Suppressor macrophage treated with lipopolysaccharide for 4 hours (primary cell): ENCODE results near the gene FRRS1L.

Experiments
- DNase-seq: peaks from one replicate; pipeline ENCODE4 v3.0.0-alpha.2; 2020

The FRRS1L gene, protein sequence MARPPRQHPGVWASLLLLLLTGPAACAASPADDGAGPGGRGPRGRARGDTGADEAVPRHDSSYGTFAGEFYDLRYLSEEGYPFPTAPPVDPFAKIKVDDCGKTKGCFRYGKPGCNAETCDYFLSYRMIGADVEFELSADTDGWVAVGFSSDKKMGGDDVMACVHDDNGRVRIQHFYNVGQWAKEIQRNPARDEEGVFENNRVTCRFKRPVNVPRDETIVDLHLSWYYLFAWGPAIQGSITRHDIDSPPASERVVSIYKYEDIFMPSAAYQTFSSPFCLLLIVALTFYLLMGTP

GRCh38 chr9:109166771-109167601, at the start of gene FRRS1L:
Gene FRRS1L (minus strand): TSS chr9:109167249. CDS start chr9:109167138, 111 bp downstream.
- DNase-seq, result no peak

GRCh38 chr9:109214414-109214813, 47.4 kb upstream of the FRRS1L start:
- no peak for DNase-seq

DNA sequence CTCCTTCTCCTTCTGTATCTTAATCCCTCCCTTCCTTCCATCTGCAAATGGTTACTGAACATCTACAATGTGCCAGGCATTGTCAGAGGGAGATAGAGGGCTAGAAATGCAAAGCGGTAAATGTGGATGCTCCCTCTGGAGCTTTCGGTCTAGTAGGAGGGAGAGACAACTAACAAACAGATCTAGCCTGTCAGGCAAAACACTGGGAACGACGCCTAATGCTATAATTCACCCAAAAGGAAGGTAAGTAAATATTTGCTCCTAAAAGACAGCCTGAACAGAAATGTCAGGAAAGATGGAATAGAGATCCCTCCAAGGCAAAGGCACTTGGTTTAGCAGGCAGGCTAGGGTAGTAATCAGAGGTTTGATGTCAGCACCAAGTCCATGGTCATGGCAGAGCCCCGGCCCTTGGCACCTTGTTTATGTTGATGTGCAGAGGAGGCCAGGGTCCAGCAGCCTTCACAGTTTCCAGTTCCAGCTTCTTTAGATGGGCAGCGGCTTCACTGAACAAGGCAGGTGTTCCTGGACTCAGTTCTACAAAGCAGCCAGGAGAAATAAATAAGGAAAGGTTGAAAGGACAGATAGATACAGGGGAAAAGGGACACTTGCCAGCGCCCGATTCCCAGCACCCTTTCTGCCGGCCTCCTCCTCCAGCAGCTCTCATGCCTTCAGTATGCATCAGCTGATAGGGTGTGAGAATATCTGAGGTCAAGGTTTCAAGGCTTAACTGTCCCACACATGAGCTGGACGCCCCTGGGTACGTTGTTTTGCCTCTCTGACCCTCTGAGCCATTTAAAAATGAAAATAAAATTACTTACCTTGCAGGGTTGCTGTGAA, 46.5 kb upstream of the FRRS1L start:
- DNase-seq, result no peak

DNA sequence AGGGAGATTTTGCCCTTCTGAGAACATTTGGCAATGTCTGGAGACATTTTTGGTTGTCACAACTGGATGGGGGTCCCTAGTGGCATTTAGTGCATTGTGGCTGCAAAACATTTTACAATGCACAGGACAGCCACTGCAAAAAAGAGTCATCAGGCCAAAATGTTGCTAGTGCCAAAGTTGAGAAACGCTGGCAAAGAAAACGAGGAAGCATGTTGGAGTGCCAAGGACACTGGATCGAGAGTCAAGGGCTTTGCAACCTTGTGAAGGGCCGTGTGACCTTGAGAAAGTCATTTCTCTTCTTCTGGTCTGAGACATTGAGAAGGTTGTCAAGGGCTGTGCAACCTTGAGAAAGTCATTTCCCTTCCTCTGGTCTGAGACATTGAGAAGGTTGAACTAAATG, 45.7 kb upstream of the FRRS1L start:
- no peak for DNase-seq

DNA sequence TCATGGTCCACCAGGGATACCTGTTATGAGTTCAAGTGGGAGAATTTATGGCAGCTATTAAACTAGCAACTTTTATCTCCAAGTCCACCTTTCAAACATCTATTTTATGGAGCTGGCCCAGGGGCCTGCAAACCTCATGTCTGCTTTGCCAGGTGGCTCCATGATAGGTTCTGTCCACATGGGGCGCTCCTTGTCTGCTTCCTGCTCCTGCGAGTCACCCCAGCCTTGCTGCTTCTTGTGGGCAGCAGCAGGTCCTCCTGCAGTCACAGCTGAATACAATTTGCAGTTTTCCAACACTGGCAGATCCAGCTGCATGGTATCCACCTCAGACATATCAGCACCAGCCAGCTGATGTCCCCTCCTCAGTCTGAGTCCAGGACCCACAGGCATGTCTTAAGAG, 39.6 kb upstream of the FRRS1L start:
- DNase-seq, result no peak

GRCh38 chr9:109205526-109205925, 38.5 kb upstream of the FRRS1L start:
- DNase-seq, result no peak

DNA sequence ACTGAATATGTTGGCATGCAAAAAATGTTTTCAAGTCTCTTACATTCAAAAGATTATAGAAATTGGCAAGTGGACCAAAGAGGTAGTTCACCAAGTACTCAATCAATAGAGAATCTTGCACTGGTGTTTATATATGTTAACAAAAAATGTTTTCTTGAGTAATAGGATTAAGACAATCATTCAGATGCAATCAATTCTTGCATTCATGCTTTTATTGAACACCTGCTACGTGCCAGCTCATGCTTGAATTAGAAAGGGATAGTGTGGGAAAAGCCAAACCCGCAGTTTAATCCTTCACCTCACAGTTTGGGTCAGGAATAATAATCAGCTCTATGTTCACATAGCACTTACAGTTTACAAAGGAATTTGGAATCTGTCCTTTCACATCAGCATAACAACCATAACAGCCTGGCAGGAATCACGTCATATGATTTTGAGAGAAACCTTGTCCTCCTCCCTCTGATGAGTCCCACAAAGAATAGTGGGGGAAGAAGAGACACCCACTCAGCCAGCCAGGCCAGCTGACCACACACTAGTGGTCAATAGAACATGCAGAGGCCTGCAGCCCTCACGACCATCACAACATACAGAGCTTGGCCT, 36.8 kb upstream of the FRRS1L start:
- no peak for DNase-seq

DNA sequence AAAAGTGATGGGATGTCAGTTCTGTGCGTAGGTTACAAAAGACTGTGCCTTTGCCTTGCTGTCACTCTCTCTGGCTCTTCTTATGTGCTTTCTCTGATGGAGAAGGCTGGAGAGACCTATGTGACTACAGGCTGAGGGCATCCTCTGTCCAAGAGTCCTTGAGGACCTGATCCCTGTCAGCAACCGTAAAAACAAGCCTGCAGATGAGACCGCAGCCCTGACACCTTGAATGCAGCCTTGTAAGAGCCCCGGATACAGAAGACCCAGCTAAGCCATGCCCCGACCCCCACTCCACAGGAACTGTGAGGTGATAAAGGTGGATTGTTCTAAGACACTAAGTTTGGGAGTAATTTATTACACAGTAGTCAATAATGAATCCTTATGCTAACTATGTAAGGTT, 32.6 kb upstream of the FRRS1L start:
- DNase-seq, result no peak

GRCh38 chr9:109198736-109199382, 31.8 kb upstream of the FRRS1L start:
- no peak for DNase-seq

DNA sequence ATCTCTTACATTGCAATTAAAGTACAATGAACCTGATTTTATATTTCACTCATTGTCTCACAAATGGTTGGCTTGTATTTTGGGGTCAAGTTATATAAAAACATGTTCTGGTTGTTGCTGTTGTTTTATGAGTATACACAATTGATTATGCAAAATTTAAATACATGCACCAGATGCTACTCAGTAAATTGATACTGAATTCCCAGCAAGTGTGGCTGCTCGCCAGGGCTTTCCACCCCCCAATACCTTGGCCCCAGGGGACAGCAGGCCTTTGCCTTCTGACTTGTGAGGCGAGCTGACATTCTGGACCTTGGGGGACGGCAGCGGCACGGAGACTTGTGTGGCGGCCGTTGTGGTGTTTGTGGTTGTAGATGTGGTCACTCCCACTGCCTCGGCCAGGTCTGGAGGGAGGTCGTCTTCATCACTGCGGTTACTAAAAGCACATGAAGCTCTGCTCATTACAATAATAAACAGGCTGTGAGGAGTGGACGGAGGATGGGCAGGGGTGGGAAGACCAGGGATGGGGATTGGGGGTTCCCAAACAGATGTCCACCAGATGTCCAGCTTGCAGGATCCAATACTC, 27.0 kb upstream of the FRRS1L start:
- no peak for DNase-seq

GRCh38 chr9:109192732-109193361, 25.8 kb upstream of the FRRS1L start:
- no peak for DNase-seq

DNA sequence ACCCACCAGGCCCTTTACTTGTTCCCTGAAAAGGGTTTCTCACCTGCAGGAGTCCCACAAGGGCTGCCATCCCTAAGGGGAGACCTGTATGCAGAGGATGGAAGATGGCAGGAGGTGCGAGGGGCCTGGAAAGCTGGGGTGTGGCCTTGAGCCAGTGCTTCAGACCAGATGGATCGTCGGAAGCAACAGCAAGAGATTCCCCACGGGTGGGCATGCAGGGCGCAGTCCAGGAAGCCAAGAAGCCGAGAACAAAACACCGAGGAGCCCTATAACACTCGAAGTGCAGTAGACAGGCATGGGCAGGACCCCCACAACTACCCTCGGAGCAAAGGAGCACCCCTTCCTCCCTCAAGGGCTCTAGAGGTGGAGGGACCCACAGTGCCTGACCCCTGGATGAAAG, 24.7 kb upstream of the FRRS1L start:
- DNase-seq, result no peak

DNA sequence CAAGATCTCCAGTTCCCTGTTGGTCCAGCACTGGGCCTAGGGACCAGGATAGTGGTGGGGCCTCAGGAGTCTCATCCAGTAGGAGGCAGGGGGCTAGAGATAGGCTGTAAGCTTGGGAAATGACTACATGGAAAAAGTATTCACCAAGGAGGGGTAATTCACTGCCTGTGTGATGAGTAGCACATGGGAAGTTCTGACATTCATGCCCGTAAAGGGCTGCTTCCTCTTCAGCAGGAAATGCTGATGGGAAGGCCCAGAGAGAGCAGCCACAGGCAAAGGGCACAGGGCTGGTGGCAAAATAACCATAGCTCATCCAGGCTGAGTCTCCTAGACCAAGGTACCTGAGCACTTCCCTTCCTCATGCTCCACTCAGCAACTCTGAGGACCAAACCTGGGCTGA, 23.1 kb upstream of the FRRS1L start:
- no peak for DNase-seq

GRCh38 chr9:109186857-109187520, 19.9 kb upstream of the FRRS1L start:
- no peak for DNase-seq

DNA sequence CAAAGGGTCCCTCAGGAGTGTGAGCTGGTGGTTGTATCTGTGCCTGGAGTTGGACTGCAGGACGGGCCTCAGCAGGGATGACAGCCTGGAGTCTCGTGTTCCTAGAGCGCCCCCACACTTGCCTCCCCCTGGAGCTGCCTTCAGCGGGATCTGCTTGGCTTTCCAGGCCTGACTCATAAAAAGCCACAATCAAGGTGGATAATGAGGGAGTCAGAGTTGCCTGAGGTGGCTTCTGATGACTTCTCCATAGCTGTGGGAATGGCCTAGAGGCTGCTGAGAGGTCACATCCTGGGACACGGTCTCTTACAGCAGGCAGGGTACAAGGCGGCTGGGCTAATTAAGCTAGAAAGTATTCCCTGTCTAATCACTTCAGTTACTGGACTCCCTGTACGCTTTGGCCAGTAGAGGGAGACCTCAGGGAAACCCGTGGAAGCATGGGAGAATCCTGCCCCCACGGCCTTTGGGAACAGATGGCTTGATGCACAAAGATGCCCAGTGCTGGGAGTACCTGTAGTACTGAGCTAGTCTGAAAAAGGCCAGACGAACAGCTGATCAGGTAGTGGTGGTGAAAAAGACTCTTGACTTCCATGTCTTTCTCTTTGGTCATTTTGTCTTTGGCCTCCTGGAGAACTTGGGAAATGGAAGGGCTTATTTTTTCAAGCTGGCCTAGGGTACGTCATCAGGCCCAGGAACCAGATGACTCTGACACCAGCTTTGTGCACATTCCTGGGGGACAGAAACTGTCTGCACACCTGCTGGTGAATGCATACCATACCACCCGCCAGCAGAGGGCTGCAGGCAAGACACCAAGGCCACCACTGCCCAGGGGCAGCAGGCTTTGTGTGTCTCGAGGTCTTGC, 16.1 kb upstream of the FRRS1L start:
- peak; percentile 10 for DNase-seq

- DNase-seq, result no peak
Measured at GRCh38 chr9:109182550-109182939, 15.5 kb upstream of the FRRS1L start.

DNA sequence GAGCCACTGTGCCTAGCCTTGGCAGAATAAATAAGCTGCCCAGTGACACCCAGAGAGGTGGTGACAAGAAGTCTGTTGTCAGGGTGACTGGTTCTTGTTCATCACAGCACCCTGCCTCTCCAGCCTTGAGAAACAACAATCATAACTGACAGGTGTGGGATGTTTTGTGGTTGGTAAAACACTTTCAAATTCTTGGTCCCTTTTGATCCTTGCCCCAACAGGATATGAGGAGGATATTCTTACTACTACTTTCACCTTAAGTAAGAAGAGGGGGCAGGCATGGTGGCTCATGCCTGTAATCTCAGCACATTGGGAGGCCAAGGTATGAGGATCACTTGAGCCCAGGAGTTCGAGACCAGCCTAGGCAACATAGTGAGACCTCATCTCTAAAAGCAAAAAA, 14.2 kb upstream of the FRRS1L start:
- no peak for DNase-seq

DNA sequence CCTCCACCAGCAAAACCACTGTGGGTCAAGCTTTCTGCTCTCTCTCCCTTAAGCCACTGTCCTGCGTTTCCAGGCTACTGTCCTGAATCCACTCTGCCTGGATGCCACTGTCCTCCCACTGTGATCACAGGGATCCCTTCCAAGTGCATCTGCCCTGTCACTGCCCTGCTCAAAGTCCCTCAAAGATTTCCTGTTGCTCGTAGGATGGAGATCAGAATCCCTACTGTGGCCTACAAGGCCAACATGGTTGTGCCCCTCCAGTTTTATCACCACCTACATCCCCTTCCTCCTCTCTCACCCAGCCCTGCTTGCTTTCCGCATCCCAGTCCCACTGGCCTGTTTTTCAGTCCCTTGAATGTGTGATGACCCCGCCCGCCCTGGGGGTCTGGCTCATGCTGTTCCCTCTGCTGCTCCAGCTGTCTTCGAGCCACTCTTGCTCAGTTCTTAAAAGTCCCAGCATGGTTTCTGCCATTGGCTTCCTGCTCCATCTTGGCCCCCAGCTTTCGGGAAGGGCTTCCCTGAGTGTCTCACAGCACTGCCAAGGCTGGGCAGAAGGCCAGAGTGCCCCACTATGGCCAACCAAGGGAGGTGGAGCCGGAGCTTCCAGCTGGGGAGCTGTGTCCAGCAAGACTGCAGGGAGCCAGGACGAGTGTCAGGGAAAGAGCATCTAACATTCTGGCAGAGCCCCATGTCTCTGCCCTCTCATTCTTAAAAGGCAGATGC, 12.9 kb upstream of the FRRS1L start:
- no peak for DNase-seq

DNA sequence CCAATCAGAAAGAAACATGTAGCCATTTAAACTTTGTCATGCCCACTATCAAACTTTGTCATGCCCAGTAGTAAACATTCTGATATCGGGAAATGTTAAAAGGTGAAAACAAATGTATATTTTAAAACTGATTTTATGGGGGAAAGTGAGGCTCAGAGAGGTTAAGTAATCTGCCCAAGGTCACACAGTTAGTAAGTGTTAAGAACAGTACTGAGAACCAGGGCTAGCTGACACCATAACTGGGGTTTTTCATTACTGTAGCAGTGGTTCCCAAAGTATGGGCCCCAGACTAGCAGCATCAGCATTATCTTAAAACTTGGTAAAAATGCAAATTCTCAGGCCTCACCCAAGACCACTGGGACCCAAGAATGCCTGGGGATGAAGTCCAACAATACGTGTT, 9.9 kb upstream of the FRRS1L start:
- DNase-seq, result no peak
